H1 (cell line): ENCODE measurements around the gene RBMS1. TPM values are rescaled to one million over a fixed set of nuclear protein-coding genes. Genes with fewer than 3 reads are reported as not detected.

Source experiments
- CTCF ChIA-PET: fragments of 300-600 bp; sonication (Branson Sonifier 250); formaldehyde crosslinking; loops from one replicate; lab custom pipeline; 2021; ENCODE audit not compliant: partially characterized antibody; lab: Charles Lee
- POLR2A ChIA-PET: fragments of 300-600 bp; sonication (Branson Sonifier 250); formaldehyde crosslinking; loops from one replicate; lab custom pipeline; 2021; ENCODE audit warnings: inconsistent platforms; ENCODE audit not compliant: partially characterized antibody; lab: Charles Lee
- DNase-seq, 2 experiments: peaks; one replicate each; pipeline versions ENCODE4 v3.0.0 to v3.0.0-alpha.2; 2010 to 2022; ENCODE audit warnings: low spot score in 2 of 2, low read depth in 1 of 2, mixed read lengths in 1 of 2
- FAIRE-seq: peaks from 2 replicates; lab custom pipeline; 2011; peaks lifted over from hg19 to GRCh38; lab: Jason Lieb, UNC
- H2AFZ ChIP-seq: 2 replicates; pipeline ENCODE4 v1.8.1; 2012; ENCODE audit warnings: low read length, inconsistent platforms
- H2AK5ac ChIP-seq: 2 replicates; pipeline ENCODE4 v1.6.1; 2013; ENCODE audit warnings: low read depth, low read length
- H2BK120ac ChIP-seq: replicated peaks from 2 replicates; pipeline ENCODE3; 2013; ENCODE audit warnings: low read depth, low read length, inconsistent platforms
- H2BK12ac ChIP-seq: 2 replicates; pipeline ENCODE4 v1.6.1; 2013; ENCODE audit warnings: low read depth, low read length
- H2BK15ac ChIP-seq: 2 replicates; pipeline ENCODE4 v1.6.1; 2013; ENCODE audit warnings: low read length
- H2BK20ac ChIP-seq: 2 replicates; pipeline ENCODE4 v1.6.1; 2013; ENCODE audit warnings: low read length
- H2BK5ac ChIP-seq: 2 replicates; pipeline ENCODE4 v1.6.1; 2013; ENCODE audit warnings: low read depth, low read length
- H3K14ac ChIP-seq: 2 replicates; pipeline ENCODE4 v1.6.1; 2013; ENCODE audit warnings: inconsistent platforms; ENCODE audit not compliant: insufficient read length
- H3K18ac ChIP-seq: 2 replicates; pipeline ENCODE4 v1.6.1; 2013; ENCODE audit warnings: low read length; ENCODE audit errors: extremely low read depth
- H3K23ac ChIP-seq: 2 replicates; pipeline ENCODE4 v1.6.1; 2013; ENCODE audit warnings: inconsistent platforms; ENCODE audit not compliant: insufficient read length
- H3K23me2 ChIP-seq: 2 replicates; pipeline ENCODE4 v1.6.1; 2013; ENCODE audit warnings: low read depth, low read length
- H3K27ac ChIP-seq: 2 replicates; pipeline ENCODE4 v1.6.1; 2011; ENCODE audit warnings: low read depth, low read length, inconsistent platforms
- H3K27me3 ChIP-seq, 4 experiments: replicated peaks in 1 of 4; 1 replicate in 1 of 4; 2 replicates in 3 of 4; pipeline versions ENCODE4 v1.6.1 to v1.8.1; 2011 to 2013; ENCODE audit warnings: low read length in 3 of 4, mild to moderate bottlenecking in 3 of 4, inconsistent platforms in 2 of 4, mixed read lengths in 2 of 4, moderate library complexity in 1 of 4; ENCODE audit not compliant: control insufficient read depth in 3 of 4, insufficient read depth in 3 of 4; ENCODE audit errors: extremely low read depth in 1 of 4
- H3K36me3 ChIP-seq, 4 experiments: 2 replicates each; pipeline versions ENCODE4 v1.6.1 to v1.8.1; 2011 to 2013; ENCODE audit warnings: mild to moderate bottlenecking in 4 of 4, low read length in 3 of 4, moderate library complexity in 2 of 4, control low read depth in 1 of 4, inconsistent platforms in 1 of 4; ENCODE audit not compliant: insufficient read depth in 4 of 4, control insufficient read depth in 2 of 4
- H3K4ac ChIP-seq: replicated peaks from 2 replicates; pipeline ENCODE3; 2013; ENCODE audit warnings: low read length, low read depth, mixed read lengths, inconsistent platforms; ENCODE audit not compliant: insufficient read length
- H3K4me1 ChIP-seq, 4 experiments: replicated peaks in 1 of 4; 1 replicate in 1 of 4; 2 replicates in 3 of 4; pipeline versions ENCODE4 v1.6.1 to v1.8.1; 2011 to 2013; ENCODE audit warnings: low read length in 3 of 4, inconsistent platforms in 2 of 4, mixed read lengths in 1 of 4; ENCODE audit not compliant: insufficient read depth in 4 of 4, control insufficient read depth in 3 of 4
- H3K4me2 ChIP-seq, 2 experiments: 2 replicates each; pipeline versions ENCODE4 v1.6.1 to v1.8.1; 2011 to 2013; ENCODE audit warnings: low read depth in 2 of 2, low read length in 2 of 2, control low read depth in 1 of 2, inconsistent platforms in 1 of 2, mild to moderate bottlenecking in 1 of 2; ENCODE audit not compliant: insufficient read depth in 1 of 2
- H3K4me3 ChIP-seq, 4 experiments: fragments of 200-600, 300-600 bp in 1 of 4; sonication (generic), shearing (Covaris generic), sonication (Bioruptor Twin) in 1 of 4; 2 replicates each; pipeline versions ENCODE4 v1.5.1 to v1.8.1; 2011 to 2016; ENCODE audit warnings: low read length in 4 of 4, low read depth in 3 of 4, control low read depth in 2 of 4, inconsistent platforms in 2 of 4, mild to moderate bottlenecking in 2 of 4, mixed read lengths in 1 of 4, moderate library complexity in 1 of 4; ENCODE audit not compliant: insufficient read depth in 2 of 4; ENCODE audit errors: extremely low read depth in 1 of 4
- H3K56ac ChIP-seq: replicated peaks from 2 replicates; pipeline ENCODE3; 2013; ENCODE audit warnings: low read depth, mild to moderate bottlenecking, mixed read lengths, low read length, inconsistent platforms; ENCODE audit not compliant: insufficient read length
- H3K79me1 ChIP-seq: 2 replicates; pipeline ENCODE4 v1.6.1; 2013; ENCODE audit warnings: low read depth, low read length, control low read depth
- H3K79me2 ChIP-seq, 2 experiments: 2 replicates each; pipeline versions ENCODE4 v1.6.1 to v1.8.1; 2012 to 2013; ENCODE audit warnings: low read length in 2 of 2, mild to moderate bottlenecking in 2 of 2, inconsistent platforms in 1 of 2; ENCODE audit not compliant: insufficient read depth in 2 of 2, control insufficient read depth in 1 of 2
- H3K9ac ChIP-seq, 4 experiments: replicated peaks in 1 of 4; 1 replicate in 1 of 4; 2 replicates in 3 of 4; pipeline versions ENCODE4 v1.6.1 to v1.8.1; 2011 to 2013; ENCODE audit warnings: low read depth in 3 of 4, low read length in 3 of 4, control low read depth in 2 of 4, mild to moderate bottlenecking in 2 of 4, moderate library complexity in 2 of 4, inconsistent platforms in 1 of 4; ENCODE audit errors: extremely low read depth in 1 of 4
- H3K9me3 ChIP-seq, 2 experiments: 2 replicates each; pipeline versions ENCODE4 v1.6.1 to v1.8.1; 2012 to 2013; ENCODE audit warnings: mild to moderate bottlenecking in 2 of 2, moderate library complexity in 2 of 2, control low read depth in 1 of 2, inconsistent platforms in 1 of 2, low read depth in 1 of 2, low read length in 1 of 2, mixed read lengths in 1 of 2; ENCODE audit not compliant: insufficient read depth in 2 of 2
- H4K20me1 ChIP-seq, 2 experiments: replicated peaks in 1 of 2; 2 replicates each; pipeline versions ENCODE3 to v1.8.1; 2011 to 2013; ENCODE audit warnings: inconsistent platforms in 2 of 2, low read length in 2 of 2, mild to moderate bottlenecking in 1 of 2; ENCODE audit not compliant: insufficient read depth in 2 of 2, control insufficient read depth in 1 of 2
- H4K5ac ChIP-seq: 2 replicates; pipeline ENCODE4 v1.6.1; 2013; ENCODE audit warnings: low read length, low read depth, mixed read lengths, inconsistent platforms; ENCODE audit not compliant: insufficient read length
- H4K8ac ChIP-seq: 2 replicates; pipeline ENCODE4 v1.8.0; 2013; ENCODE audit warnings: mild to moderate bottlenecking, moderate library complexity, low read length, inconsistent platforms; ENCODE audit not compliant: insufficient read depth; ENCODE audit errors: extremely low read depth
- H4K91ac ChIP-seq: replicated peaks from 2 replicates; pipeline ENCODE3; 2013; ENCODE audit warnings: low read length, mixed read lengths, inconsistent platforms; ENCODE audit not compliant: insufficient read length
- ATF2 ChIP-seq: IDR thresholded peaks from 2 replicates; pipeline ENCODE4 v1.6.1; 2012; ENCODE audit warnings: low read length, inconsistent platforms
- CEBPB ChIP-seq: IDR thresholded peaks from 2 replicates; pipeline ENCODE4 v1.6.1; 2012; ENCODE audit warnings: low read depth, low read length
- GABPA ChIP-seq: IDR thresholded peaks from 2 replicates; pipeline ENCODE4 v1.6.1; 2011; ENCODE audit warnings: mild to moderate bottlenecking, low read length, moderate library complexity, borderline replicate concordance; ENCODE audit not compliant: insufficient read depth
- HDAC6 ChIP-seq: IDR thresholded peaks from one replicate; pipeline ENCODE4 v1.7.1; 2012; ENCODE audit warnings: low read depth, mild to moderate bottlenecking, inconsistent platforms, low read length, moderate library complexity
- JUN ChIP-seq: IDR thresholded peaks from 2 replicates; pipeline ENCODE4 v1.6.1; 2011; ENCODE audit warnings: low read depth, mild to moderate bottlenecking, improper control_type of control experiment, low read length
- SP1 ChIP-seq: IDR thresholded peaks from 2 replicates; pipeline ENCODE4 v1.6.1; 2011; ENCODE audit warnings: low read depth, low read length
- TAF7 ChIP-seq: optimal IDR thresholded peaks from 2 replicates; pipeline ENCODE3; 2011; ENCODE audit warnings: low read depth, mild to moderate bottlenecking, inconsistent platforms, low read length, moderate library complexity, borderline replicate concordance
- TCF12 ChIP-seq: IDR thresholded peaks from 2 replicates; pipeline ENCODE4 v1.6.1; 2011; ENCODE audit warnings: low read depth, mild to moderate bottlenecking, low read length
- YY1 ChIP-seq: IDR thresholded peaks from 2 replicates; pipeline ENCODE4 v1.6.1; 2011; ENCODE audit warnings: low read depth, mild to moderate bottlenecking, low read length
- WGBS, 2 experiments: shearing (Covaris generic) in 1 of 2; methylation state at CpG; one replicate each; pipeline versions ENCODE4 v1.1.6 to v1.1.7; 2013 to 2015; ENCODE audit warnings: low lambda C conversion rate in 2 of 2, mixed read lengths in 2 of 2, inconsistent platforms in 1 of 2, low coverage in 1 of 2, missing lambda C conversion rate in 1 of 2; ENCODE audit not compliant: insufficient replicate concordance in 2 of 2, insufficient coverage in 1 of 2, insufficient read length in 1 of 2; ENCODE audit errors: extremely low coverage in 1 of 2, missing lambda C conversion rate in 1 of 2; 5-methylcytosine and 5-hydroxymethylcytosine counted together
- polyA plus RNA-seq, 7 experiments: library from polyadenylated mRNA; depleted of rRNA in 3 of 7; stranded (reverse) in 5 of 7; unstranded in 2 of 7; fragments of >200 nt in 5 of 7; fragments of 200-250 nt in 2 of 7; gene quantifications; 1 replicate in 5 of 7; 2 replicates in 1 of 7; 4 replicates in 1 of 7; pipeline versions ENCODE4 v1.2.1 to v1.2.3, GENCODE V29; 2011 to 2013; ENCODE audit warnings: missing spikeins in 2 of 7, mixed read lengths in 2 of 7
- total RNA-seq: library from RNA; stranded (reverse); fragmentation: NEBNext Ultra II Directional; extraction: Animal tissue kit (Norgen Biotek cat#: 25700); gene quantifications from 2 replicates; pipeline ENCODE4 v1.2.1, GENCODE V29; 2021
- TF ChIP-seq, protein P1 (sequence below): IDR thresholded peaks from 2 replicates; pipeline ENCODE4 v1.6.1; 2011; ENCODE audit warnings: low read length, improper control_type of control experiment

Gene RBMS1
- total and polyA plus RNA-seq, 2 of the 8 experiments (the other 6 are each of a cell fraction or from before 2014, with no cell fraction given), result 53.7 to 60.0 TPM

- Histone ChIP-seq H3K9me3 (peaks cover 0 to 5% of the 10 kb centered on the region in 2 experiments; a peak in 1 of 4 replicates), H3K23me2 (no peaks in the 10 kb centered on the region), H2BK20ac (no peak overlapping the region), H3K14ac (no peak overlapping the region), H3K27ac (no peak overlapping the region), H4K8ac (no peak overlapping the region), H3K4me2 (no peak overlapping the region), H3K79me1 (peaks cover 4% of the 10 kb centered on the region; the same call in 1 of the 2 replicates), H4K5ac (no peak overlapping the region), H3K4me3 (no peak overlapping the region), H4K20me1 (no peaks in the 10 kb centered on the region), H3K56ac (no peak overlapping the region), H4K91ac (no peak overlapping the region), H2BK120ac (no peak overlapping the region), H2BK15ac (no peak overlapping the region), H3K23ac (no peak overlapping the region), H3K36me3 (peaks cover 0 to 9% (median 3%) of the 10 kb centered on the region in 4 experiments; a peak in 3 of 8 replicates), H3K79me2 (0 out of 4 replicates have a peak, but pooled peaks cover 0 to 2% of the 10 kb centered on the region in 2 experiments), H3K18ac (no peak overlapping the region), H2BK12ac (no peak overlapping the region), H3K4me1 (peaks cover 0 to 4% (median 2%) of the 10 kb centered on the region in 4 experiments; a peak in 2 of 7 replicates), H2AK5ac (no peak overlapping the region), H3K4ac (no peak overlapping the region), H3K9ac (no peak overlapping the region), H2BK5ac (no peak overlapping the region), H2AFZ (no peak overlapping the region), H3K27me3 (no peaks in the 10 kb centered on the region)
- 85% methylated on average over 4 of the region's 4 CpGs; no CpG with 5 or more reads in 1 of the 2 experiments for WGBS, 2 experiments
- FAIRE-seq (no peak), DNase-seq (no peak)
- CTCF ChIA-PET, result interaction anchor here (0.6 kb wide), 1 partner anchor 616 kb away, joined by 3 read pairs; no protein-coding TSS in a partner anchor
- POLR2A ChIA-PET, result interaction anchor here (1.0 kb wide), 1 partner anchor 101 kb away, joined by 4 read pairs; no protein-coding TSS in a partner anchor
- TF ChIP-seq HDAC6 (no peak), ATF2 (no peak), GABPA (no peak), TAF7 (no peak), JUN (no peak), YY1 (no peak), CEBPB (no peak), TCF12 (no peak), SP1 (no peak)
- TF ChIP-seq, protein P1, sequence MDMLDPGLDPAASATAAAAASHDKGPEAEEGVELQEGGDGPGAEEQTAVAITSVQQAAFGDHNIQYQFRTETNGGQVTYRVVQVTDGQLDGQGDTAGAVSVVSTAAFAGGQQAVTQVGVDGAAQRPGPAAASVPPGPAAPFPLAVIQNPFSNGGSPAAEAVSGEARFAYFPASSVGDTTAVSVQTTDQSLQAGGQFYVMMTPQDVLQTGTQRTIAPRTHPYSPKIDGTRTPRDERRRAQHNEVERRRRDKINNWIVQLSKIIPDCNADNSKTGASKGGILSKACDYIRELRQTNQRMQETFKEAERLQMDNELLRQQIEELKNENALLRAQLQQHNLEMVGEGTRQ, result no peak
These were observed 68.0 kb downstream of the RBMS1 start for GRCh38 chr2:160425434-160426151.
